Lower leg skin (tissue), 3 donors: ENCODE results near the gene PSMB8.

Source experiments
- POLR2A ChIP-seq, 2 donors: fragments of 450-650 bp; IDR thresholded peaks; one replicate each; pipeline ENCODE4 v1.6.1; 2016 to 2017; ENCODE audit warnings: antibody characterized with exemption in 2 of 2, mild to moderate bottlenecking in 1 of 2, moderate library complexity in 1 of 2
- TF ChIP-seq, protein P1 (sequence below), 3 donors: fragments of 450-650 bp; IDR thresholded peaks; one replicate each; pipeline ENCODE4 v1.5.1; 2016; ENCODE audit warnings: antibody characterized with exemption in 3 of 3, mild to moderate bottlenecking in 3 of 3, moderate library complexity in 2 of 3

DNA sequence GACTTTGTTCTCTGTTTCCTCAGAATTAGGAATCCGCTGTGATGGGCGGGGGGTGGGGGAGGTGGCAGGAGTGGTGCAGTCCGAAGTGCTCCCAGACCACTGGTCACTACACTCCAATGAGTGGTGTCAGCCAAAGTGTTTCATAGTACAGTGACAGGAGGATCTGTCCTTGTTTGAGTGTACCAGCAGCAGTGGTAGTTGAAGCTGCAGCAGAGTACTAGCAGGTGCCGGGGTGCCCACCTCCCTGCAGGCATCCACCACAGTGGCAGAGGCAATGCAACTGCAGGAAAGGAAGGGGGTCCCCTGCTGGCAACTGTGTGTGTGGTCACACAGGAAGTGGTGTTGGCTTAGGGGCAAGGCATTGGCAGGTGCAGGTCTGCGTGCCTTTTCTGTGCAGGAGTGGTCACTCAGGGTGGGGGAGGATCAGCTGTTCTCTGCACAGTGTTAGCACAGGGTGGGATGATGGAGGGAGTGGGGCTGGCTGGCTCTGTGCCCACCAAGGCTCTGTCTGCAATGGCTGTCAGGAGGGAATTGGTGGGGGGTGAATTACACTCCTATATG, 36.7 kb downstream of the PSMB8 start:
- TF ChIP-seq, protein P1, sequence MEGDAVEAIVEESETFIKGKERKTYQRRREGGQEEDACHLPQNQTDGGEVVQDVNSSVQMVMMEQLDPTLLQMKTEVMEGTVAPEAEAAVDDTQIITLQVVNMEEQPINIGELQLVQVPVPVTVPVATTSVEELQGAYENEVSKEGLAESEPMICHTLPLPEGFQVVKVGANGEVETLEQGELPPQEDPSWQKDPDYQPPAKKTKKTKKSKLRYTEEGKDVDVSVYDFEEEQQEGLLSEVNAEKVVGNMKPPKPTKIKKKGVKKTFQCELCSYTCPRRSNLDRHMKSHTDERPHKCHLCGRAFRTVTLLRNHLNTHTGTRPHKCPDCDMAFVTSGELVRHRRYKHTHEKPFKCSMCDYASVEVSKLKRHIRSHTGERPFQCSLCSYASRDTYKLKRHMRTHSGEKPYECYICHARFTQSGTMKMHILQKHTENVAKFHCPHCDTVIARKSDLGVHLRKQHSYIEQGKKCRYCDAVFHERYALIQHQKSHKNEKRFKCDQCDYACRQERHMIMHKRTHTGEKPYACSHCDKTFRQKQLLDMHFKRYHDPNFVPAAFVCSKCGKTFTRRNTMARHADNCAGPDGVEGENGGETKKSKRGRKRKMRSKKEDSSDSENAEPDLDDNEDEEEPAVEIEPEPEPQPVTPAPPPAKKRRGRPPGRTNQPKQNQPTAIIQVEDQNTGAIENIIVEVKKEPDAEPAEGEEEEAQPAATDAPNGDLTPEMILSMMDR (IDR thresholded peaks at IDR 0.05): no peak
- TF ChIP-seq POLR2A (IDR thresholded peaks at IDR 0.05): no peak
